NT2/D1 (cell line): ENCODE measurements around the gene PTPN1.
"Not testable (repeated sequence)": the region's sequence is repeated elsewhere in the genome, so short reads cannot be mapped to it uniquely, and the experiment has no call there.

ENCODE experiments used
- DNase-seq: peaks from one replicate; pipeline ENCODE4 v3.0.0-alpha.2; 2011; ENCODE audit warnings: low read depth, low spot score
- H3K27me3 ChIP-seq: 2 replicates; pipeline ENCODE4 v1.6.0; 2011; ENCODE audit warnings: mild to moderate bottlenecking; ENCODE audit not compliant: insufficient read length, insufficient read depth
- H3K36me3 ChIP-seq: 2 replicates; pipeline ENCODE4 v1.6.1; 2011; ENCODE audit warnings: mild to moderate bottlenecking, low read length, mixed read lengths; ENCODE audit not compliant: insufficient read depth, insufficient read length
- H3K4me1 ChIP-seq: 2 replicates; pipeline ENCODE4 v1.5.1; 2011; ENCODE audit not compliant: insufficient read depth, insufficient read length
- H3K4me3 ChIP-seq: 2 replicates; pipeline ENCODE4 v1.5.1; 2011; ENCODE audit warnings: low read depth; ENCODE audit not compliant: insufficient read length
- H3K9ac ChIP-seq: 2 replicates; pipeline ENCODE4 v1.6.0; 2011; ENCODE audit warnings: low read depth; ENCODE audit not compliant: insufficient read length
- H3K9me3 ChIP-seq: 2 replicates; pipeline ENCODE4 v1.5.1; 2011; ENCODE audit warnings: mild to moderate bottlenecking, low read length; ENCODE audit not compliant: insufficient read depth
- SUZ12 ChIP-seq: IDR thresholded peaks from 2 replicates; pipeline ENCODE4 v1.6.1; 2011; ENCODE audit not compliant: insufficient read length, insufficient read depth; ENCODE audit errors: extremely low read depth
- YY1 ChIP-seq: IDR thresholded peaks from 2 replicates; pipeline ENCODE4 v1.6.1; 2011; ENCODE audit not compliant: insufficient read length, insufficient read depth
- ZNF274 ChIP-seq: IDR thresholded peaks from 2 replicates; pipeline ENCODE4 v1.6.1; 2011; ENCODE audit warnings: mild to moderate bottlenecking, low read depth, low read length

Gene PTPN1

DNA sequence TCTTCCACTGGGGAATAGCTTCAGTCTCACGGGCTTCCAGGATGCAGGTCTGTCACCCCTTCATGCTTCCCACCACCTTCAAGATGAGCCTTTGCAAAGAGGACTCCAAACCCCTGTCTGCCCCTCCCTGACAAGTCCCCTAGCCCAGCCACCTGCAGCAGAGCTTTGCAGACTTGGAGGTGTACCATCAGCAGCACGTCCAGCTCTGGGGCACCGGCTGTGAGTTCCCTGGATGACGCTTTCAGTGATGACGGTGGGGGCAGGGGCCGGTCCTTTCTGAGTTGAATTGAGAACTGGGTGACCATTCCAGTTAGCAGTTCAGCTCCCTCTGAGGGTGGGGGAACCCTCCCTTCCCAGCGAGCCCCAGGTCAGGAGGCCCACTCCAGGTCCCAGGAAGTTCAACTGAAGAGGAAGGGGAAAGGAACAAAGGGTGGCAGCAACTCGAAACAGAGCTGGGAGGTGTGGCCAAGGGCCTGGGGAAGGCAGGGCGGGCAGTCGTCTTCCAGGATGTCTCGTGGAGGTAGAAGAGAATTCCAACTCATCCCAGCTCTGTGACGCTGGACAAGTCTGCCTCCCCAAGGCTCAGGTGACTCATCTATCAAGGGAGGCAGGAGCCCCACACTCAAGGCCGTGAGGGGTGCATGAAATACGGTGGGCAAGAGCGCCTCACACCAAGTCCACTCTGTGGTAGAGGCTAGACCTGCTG is 86.0 kb downstream of the PTPN1 start:
- no peak overlapping the region for H3K4me3 ChIP-seq
- H3K4me1 ChIP-seq = peaks cover 19% of the 10 kb centered on the region
- DNase-seq = no peak
- no peaks in the 10 kb centered on the region for H3K27me3 ChIP-seq
- no peaks in the 10 kb centered on the region for H3K9me3 ChIP-seq
- TF ChIP-seq SUZ12 (no peak), ZNF274 (no peak), YY1 (no peak)
- H3K9ac ChIP-seq = peak overlapping the region; percentile 62
- H3K36me3 ChIP-seq = no peaks in the 10 kb centered on the region

DNA sequence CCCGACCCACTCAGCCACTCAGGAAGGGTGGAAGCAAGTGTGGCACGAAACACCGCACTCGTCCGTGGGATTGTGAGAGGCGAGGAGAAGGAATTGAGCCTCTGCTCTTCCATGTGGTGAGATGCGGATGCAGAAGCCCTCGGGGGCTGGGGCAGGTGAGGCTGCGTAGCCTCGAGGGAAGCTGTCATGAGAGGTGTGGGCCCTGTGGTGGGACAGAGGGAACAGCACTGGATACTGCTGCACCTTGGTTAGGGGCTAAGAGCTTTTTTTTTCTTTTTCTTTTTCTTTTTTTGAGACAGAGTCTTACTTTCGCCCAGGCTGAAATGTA is 86.5 kb downstream of the PTPN1 start:
- Histone ChIP-seq H3K9me3 (no peaks in the 10 kb centered on the region), H3K4me3 (no peak overlapping the region), H3K4me1 (peaks cover 22% of the 10 kb centered on the region), H3K36me3 (no peaks in the 10 kb centered on the region), H3K27me3 (no peaks in the 10 kb centered on the region), H3K9ac (peak overlapping the region; percentile 23)
- TF ChIP-seq ZNF274 (no peak), SUZ12 (no peak), YY1 (no peak)
- DNase-seq = no peak

- Histone ChIP-seq H3K4me1 (peaks cover 25% of the 10 kb centered on the region), H3K9ac (no peak overlapping the region), H3K27me3 (no peaks in the 10 kb centered on the region), H3K9me3 (no peaks in the 10 kb centered on the region), H3K4me3 (no peak overlapping the region), H3K36me3 (no peaks in the 10 kb centered on the region)
- DNase-seq = no peak
- TF ChIP-seq SUZ12 = no peak
- no peak for TF ChIP-seq YY1
These were observed 87.3 kb downstream of the PTPN1 start for GRCh38 chr20:50597406-50597969.

DNA sequence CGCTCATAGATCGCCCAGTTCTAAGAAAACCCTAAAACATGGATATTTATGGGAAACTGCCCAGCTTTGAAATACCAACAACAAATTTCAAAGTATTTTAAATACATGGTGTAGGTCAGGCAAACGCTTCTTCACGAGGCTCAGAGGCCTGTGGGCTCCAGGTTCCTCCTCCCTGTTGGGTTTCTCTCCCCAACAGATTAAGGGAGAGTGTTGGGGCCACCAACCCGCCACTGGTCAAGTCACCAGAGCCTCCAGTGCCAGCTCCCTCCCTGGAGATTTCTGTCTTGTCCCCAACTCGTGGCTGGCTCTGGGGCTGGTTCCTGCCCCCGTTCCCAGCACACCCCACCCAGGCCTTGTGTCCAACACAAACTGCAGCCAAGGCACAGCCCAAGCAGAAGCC is 87.9 kb downstream of the PTPN1 start:
- Histone ChIP-seq H3K9me3 (no peaks in the 10 kb centered on the region), H3K36me3 (no peaks in the 10 kb centered on the region), H3K9ac (no peak overlapping the region), H3K4me1 (peaks cover 25% of the 10 kb centered on the region), H3K4me3 (no peak overlapping the region), H3K27me3 (no peaks in the 10 kb centered on the region)
- no peak for TF ChIP-seq SUZ12
- no peak for DNase-seq

DNA sequence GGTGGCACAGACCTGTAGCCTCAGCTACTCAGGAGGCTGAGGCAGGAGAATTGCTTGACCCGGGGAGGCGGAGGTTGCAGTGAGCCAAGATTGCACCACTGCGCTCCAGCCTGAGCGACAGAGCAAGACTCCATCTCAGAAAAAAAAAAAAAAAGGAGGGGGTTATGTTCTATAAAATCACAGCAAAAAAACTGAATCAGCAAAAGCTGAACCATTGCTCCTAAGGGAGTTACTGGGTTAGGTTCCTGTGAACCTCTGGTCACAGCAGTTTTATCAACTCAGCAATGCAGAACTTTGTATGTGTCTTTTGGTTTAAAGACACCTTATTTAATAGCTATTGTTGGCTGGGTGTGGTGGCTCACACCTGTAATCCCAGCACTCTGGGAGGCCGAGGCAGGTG is 88.6 kb downstream of the PTPN1 start:
- not testable (repeated sequence) for H3K9me3 ChIP-seq, H3K4me3 ChIP-seq, DNase-seq, H3K9ac ChIP-seq, H3K36me3 ChIP-seq, H3K27me3 ChIP-seq
- H3K4me1 ChIP-seq = peaks cover 25% of the 10 kb centered on the region

DNA sequence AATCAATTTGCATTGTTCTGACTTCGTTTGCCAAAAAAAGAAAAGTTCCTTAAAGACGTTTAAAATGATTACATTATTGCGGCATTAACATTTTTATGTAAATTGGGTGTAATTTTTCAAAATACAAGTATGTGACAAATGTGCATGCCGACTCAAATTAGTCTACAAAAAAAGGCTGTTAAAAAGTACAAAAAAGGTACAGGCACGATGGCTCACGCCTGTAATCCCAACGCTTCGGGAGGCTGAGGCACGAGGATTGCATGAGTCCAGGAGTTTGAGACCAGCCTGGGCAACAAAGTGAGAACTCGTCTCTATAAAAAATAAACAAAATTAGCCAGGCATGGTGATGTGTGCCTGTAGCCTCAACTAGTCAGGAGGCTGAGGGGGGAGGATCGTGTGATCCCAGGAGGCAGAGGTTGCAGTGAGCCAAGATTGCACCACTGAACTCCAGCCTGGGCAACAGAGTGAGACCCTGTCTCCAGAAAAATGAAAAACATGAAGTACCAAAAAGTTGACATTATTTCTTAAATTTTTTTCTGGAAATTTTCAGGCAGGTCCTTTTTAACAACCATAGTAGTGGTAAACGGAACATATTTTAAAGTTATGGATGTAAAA is 90.2 kb downstream of the PTPN1 start:
- Histone ChIP-seq H3K4me1 (peaks cover 18% of the 10 kb centered on the region), H3K9ac (no peak overlapping the region), H3K36me3 (no peaks in the 10 kb centered on the region), H3K4me3 (no peak overlapping the region), H3K27me3 (no peaks in the 10 kb centered on the region), H3K9me3 (no peaks in the 10 kb centered on the region)
- no peak for DNase-seq
- TF ChIP-seq SUZ12 (no peak), ZNF274 (no peak), YY1 (no peak)

DNA sequence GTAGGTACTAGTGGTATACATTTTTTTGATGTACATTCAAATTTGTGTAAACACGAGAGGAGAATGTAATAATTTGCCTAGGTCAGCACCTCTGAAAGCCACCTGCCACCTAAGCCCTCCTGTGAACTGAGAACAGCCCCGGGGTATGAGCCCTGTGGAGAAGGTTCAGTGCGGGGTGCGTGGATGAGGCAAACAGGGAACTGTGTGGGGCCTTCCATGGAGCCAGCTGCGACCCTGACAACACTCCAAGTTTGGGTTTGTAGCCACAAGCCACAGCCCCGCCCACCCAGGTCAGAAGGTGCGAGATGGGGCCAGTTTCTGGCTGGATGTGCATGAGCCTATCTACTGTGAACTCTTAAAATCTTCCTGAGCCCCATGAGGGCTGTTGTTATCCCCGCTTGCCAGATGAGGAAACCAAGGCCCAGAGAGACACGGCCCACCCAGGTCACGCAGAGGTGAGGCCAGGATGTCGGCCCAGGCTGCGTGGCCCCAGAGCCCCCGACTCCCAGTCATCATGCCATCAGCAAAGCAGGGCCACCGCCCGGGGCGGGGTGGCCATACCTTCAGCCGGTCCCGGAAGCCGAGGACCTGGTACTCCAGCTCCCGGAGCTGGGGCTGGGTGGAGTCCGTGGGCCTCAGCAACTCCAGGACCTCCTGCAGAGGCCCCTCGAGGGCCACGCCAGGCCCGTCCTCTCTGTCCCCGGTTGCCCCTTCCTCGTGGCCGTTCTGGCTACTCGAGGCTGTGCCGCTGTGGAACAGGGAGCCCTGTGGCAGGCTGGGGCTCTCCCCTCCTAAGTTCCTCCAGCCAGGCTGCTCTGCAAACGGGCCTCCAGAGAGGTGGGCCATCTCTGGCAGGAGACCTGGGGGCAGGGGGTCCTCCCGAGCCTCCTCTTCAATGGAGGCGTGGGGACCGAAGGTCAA is 91.6 kb downstream of the PTPN1 start:
- DNase-seq = no peak
- Histone ChIP-seq H3K4me3 (no peak overlapping the region), H3K9ac (peak overlapping the region; percentile 32), H3K27me3 (no peaks in the 10 kb centered on the region), H3K4me1 (peaks cover 6% of the 10 kb centered on the region), H3K36me3 (no peaks in the 10 kb centered on the region), H3K9me3 (no peaks in the 10 kb centered on the region)
- TF ChIP-seq ZNF274 (no peak), SUZ12 (no peak), YY1 (no peak)
